GM19238 (cell line): ENCODE results near the gene FTCD.

Experiments
- DNase-seq: peaks from one replicate; pipeline ENCODE4 v3.0.0; 2011; ENCODE audit warnings: low spot score; ENCODE audit not compliant: insufficient read length

The FTCD gene

DNA sequence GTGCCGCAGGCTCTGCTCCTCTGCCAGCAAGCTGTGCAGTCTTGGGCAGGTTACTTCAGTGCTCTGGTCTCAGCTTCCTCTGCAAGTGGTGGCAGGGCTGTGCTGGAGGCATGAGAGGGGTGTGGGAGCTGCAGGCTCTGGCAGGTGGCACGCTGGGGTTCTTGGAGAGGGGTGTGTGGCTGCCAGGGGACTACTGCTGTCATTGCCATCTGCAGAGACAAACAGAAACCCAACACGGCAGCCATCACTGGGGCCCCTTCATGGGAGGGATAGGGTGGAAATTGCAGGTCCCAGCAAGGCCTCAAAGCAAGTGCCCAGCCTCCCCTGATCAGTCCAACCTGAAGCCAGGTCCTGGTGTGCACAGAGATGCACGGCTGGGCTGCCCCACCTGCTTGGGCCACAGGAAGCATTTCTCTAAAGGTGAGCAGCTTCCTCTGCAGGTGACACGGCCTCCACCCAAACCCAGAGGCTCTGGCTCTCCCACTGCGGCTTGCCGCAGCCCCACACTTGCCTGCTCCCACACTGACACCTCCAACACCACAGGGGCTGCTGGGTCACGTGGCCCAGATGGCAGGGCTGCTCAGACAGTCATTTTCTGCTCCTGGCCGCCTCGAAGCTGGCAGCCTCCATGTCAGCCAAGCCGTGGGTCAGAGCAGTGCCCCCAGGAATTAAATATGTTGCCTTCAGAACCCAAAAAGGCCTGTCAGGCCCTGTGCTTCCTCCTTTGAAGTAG lies 61.5 kb downstream of the FTCD start:
- no peak for DNase-seq

- no peak for DNase-seq
Measured at GRCh38 chr21:46092811-46093667, 62.3 kb downstream of the FTCD start.

- DNase-seq: no peak
Measured at GRCh38 chr21:46092026-46092764, 63.2 kb downstream of the FTCD start.

- DNase-seq: no peak
Measured at GRCh38 chr21:46091631-46092025, 63.8 kb downstream of the FTCD start.

DNA sequence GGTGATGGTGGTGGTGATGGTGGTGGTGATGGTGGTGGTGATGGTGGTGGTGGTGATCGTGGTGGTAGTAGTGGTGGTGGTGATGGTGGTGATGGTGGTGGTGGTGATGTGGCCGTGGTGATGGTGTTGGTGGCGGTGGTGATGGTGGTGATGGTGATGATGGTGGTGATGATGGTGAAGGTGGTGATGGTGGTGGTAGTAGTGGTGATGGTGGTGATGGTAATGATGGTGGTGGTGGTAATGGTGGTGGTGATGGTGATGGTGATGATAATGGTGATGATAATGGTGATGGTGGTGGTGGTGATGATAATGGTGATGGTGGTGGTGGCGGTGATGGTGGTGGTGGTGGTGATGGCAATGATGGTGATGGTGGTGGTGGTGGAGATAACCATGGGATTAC lies 64.3 kb downstream of the FTCD start:
- DNase-seq: no peak

DNA sequence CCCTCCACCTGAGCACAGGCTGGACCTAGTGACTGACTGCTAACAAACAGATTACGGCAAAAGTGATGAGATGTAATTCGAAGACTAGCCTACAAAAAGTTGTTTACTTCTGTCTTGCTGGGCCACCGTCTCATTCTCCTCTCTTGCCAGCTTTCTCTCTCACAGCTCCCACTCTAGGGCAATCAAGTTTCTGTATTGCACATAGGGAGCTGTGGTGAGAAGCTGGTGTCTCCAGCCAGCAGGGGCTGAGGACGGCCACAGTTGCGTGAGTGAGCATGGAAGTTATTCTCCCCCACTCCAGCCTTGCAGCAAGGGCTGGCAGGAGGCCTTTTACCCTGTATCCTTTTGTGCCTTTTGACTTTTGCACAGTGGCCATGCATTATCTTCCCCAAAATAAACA lies 66.1 kb downstream of the FTCD start:
- no peak for DNase-seq

DNA sequence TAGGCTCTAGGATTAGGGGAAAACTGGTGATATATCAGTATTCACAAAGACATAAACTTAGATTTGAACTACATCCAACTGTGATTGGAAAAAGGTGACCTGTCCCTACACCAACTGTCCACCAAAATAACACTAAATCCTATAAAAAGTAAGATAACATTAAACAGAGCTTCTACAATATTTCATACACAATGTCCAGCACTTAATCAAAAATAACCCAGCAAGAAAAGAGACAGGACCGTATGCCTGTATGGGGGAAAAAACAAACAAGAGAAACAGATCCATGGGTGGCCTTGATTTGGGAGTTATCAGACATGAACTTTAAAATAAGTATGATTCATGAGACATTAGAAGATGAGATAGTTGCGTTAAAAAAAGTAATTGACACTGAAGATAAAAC lies 67.2 kb downstream of the FTCD start:
- no peak for DNase-seq

GRCh38 chr21:46087641-46088040 lies 67.7 kb downstream of the FTCD start:
- no peak for DNase-seq
